ENCODE data around the gene JAG2.

Gene JAG2

DNA sequence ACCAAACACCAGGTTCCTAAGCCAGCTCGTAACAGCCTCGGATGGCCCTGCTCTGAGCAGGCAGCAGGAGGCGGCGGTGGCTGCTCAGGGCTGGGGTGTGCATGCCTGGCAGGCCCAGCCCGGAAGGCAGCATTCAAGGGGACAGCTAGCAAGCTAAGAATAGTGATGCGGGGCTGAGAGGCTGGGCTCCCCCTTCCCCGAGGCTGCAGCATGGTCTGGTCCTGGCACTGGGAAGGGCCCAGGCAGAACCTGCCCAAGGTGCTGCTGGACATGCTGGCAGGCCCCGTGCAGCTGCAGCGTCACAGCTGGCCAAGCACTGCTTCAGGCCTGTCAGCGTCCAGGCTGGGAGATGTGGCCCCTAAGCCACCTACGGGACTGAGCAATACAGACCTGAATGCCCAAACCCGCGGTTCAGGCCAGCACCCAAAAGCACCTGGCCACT lies 38.9 kb upstream of the JAG2 start:
- H3K4me1 ChIP-seq (ENCODE audit: control insufficient read depth, insufficient read depth, low read length), result no peaks in the 10 kb centered on the region
- POLR2A ChIA-PET, result interaction anchor here (0.9 kb wide), 1 partner anchor 93 kb away, joined by 3 read pairs; the partner anchor contains the start of gene BRF1

DNA sequence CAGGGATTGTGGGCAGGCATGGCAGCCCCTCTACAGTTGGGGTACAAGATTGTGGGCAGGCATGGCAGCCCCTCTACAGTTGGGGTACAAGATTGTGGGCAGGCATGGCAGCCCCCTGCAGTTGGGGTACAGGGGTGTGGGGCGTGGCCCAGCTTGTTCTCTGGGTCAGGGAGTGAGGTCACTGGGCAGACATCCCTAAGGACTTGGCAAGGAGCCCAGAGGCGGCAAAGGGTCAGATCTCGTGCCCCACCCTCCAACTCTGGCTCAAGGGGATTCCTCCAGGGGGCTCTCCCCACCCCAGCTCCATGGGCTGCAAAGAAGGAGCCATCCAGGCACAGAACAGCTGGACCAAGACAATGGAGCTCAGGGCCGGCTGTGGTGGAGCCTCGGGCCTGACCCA lies 38.3 kb upstream of the JAG2 start:
- Histone ChIP-seq H3K36me3 (ENCODE audit: control insufficient read depth in 2 of 2, insufficient read depth in 1 of 2, low read length in 2 of 2) (peaks cover 0 to 10% of the 10 kb centered on the region in 2 experiments; a peak in 1 of 3 replicates), H3K27ac (ENCODE audit: extremely low read depth, low read depth, low read length) (no peak overlapping the region), H3K4me1 (ENCODE audit: control insufficient read depth, insufficient read depth, low read length) (no peaks in the 10 kb centered on the region), H3K9me3 (ENCODE audit: control insufficient read depth, insufficient read depth, low read depth, low read length) (no peaks in the 10 kb centered on the region), H3K4me3 (ENCODE audit: low read depth, low read length) (no peak overlapping the region)
- POLR2A ChIA-PET, result interaction anchor here (0.9 kb wide), 1 partner anchor 94 kb away, joined by 3 read pairs; the partner anchor contains the start of gene BRF1
- CTCF ChIA-PET, result interaction anchor here (0.6 to 1.4 kb wide), 2 partner anchors 136 to 141 kb away, joined by 3 to 4 read pairs; no protein-coding TSS in a partner anchor
- TF ChIP-seq ZNF747 (tag by site-specific recombination; IDR thresholded peaks at IDR 0.05), result no peak
- peak; percentile 72; the same call in 1 of the 2 replicates for TF ChIP-seq ZBTB10 (tag by site-specific recombination; IDR thresholded peaks at IDR 0.05)
- TF ChIP-seq, protein P1, sequence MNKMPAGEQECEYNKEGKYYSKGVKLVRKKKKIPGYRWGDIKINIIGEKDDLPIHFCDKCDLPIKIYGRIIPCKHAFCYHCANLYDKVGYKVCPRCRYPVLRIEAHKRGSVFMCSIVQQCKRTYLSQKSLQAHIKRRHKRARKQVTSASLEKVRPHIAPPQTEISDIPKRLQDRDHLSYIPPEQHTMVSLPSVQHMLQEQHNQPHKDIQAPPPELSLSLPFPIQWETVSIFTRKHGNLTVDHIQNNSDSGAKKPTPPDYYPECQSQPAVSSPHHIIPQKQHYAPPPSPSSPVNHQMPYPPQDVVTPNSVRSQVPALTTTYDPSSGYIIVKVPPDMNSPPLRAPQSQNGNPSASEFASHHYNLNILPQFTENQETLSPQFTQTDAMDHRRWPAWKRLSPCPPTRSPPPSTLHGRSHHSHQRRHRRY (tag by site-specific recombination; IDR thresholded peaks at IDR 0.05), result no peak
- peak; percentile 16; the same call in 1 of the 2 replicates for TF ChIP-seq KLF1 (tag by site-specific recombination; IDR thresholded peaks at IDR 0.05)
- 0 out of 2 replicates have a peak, but pooled peaks have one; percentile 15 for TF ChIP-seq ZBTB8A (tag by site-specific recombination; IDR thresholded peaks at IDR 0.05)
- TF ChIP-seq HIC1 (tag by site-specific recombination; IDR thresholded peaks at IDR 0.05), result 0 out of 2 replicates have a peak, but pooled peaks have one; percentile 37
- TF ChIP-seq KLF8 (tag by site-specific recombination; IDR thresholded peaks at IDR 0.05), result 0 out of 2 replicates have a peak, but pooled peaks have one; percentile 25

More for the DNA sequence above, 38.9 kb upstream of the JAG2 start:
- Histone ChIP-seq H3K4me3 (ENCODE audit: low read depth, low read length) (no peak overlapping the region), H3K36me3 (ENCODE audit: control insufficient read depth in 2 of 2, insufficient read depth in 1 of 2, low read length in 2 of 2) (peaks cover 0 to 16% of the 10 kb centered on the region in 2 experiments; a peak in 1 of 3 replicates), H3K27ac (ENCODE audit: extremely low read depth, low read depth, low read length) (no peak overlapping the region), H3K9me3 (ENCODE audit: control insufficient read depth, insufficient read depth, low read depth, low read length) (no peaks in the 10 kb centered on the region)
- TF ChIP-seq ZFP37 (tag by site-specific recombination; IDR thresholded peaks at IDR 0.05), result no peak
- TF ChIP-seq ZNF324 (tag by site-specific recombination; IDR thresholded peaks at IDR 0.05), result no peak
- TF ChIP-seq, protein P2, sequence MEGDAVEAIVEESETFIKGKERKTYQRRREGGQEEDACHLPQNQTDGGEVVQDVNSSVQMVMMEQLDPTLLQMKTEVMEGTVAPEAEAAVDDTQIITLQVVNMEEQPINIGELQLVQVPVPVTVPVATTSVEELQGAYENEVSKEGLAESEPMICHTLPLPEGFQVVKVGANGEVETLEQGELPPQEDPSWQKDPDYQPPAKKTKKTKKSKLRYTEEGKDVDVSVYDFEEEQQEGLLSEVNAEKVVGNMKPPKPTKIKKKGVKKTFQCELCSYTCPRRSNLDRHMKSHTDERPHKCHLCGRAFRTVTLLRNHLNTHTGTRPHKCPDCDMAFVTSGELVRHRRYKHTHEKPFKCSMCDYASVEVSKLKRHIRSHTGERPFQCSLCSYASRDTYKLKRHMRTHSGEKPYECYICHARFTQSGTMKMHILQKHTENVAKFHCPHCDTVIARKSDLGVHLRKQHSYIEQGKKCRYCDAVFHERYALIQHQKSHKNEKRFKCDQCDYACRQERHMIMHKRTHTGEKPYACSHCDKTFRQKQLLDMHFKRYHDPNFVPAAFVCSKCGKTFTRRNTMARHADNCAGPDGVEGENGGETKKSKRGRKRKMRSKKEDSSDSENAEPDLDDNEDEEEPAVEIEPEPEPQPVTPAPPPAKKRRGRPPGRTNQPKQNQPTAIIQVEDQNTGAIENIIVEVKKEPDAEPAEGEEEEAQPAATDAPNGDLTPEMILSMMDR (tag by site-specific recombination; IDR thresholded peaks at IDR 0.05), result peak; percentile 6; the same call in 1 of the 2 replicates
- TF ChIP-seq ZNF10 (tag by site-specific recombination; IDR thresholded peaks at IDR 0.05), result no peak
- TF ChIP-seq, protein P3, sequence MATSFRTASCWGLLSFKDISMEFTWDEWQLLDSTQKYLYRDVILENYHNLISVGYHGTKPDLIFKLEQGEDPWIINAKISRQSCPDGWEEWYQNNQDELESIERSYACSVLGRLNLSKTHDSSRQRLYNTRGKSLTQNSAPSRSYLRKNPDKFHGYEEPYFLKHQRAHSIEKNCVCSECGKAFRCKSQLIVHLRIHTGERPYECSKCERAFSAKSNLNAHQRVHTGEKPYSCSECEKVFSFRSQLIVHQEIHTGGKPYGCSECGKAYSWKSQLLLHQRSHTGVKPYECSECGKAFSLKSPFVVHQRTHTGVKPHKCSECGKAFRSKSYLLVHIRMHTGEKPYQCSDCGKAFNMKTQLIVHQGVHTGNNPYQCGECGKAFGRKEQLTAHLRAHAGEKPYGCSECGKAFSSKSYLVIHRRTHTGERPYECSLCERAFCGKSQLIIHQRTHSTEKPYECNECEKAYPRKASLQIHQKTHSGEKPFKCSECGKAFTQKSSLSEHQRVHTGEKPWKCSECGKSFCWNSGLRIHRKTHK (tag by site-specific recombination; IDR thresholded peaks at IDR 0.05), result no peak
- TF ChIP-seq ZNF394 (tag by site-specific recombination; IDR thresholded peaks at IDR 0.05; ENCODE audit: borderline replicate concordance), result no peak
- TF ChIP-seq ZNF600 (tag by site-specific recombination; IDR thresholded peaks at IDR 0.05), result peak; percentile 70
- TF ChIP-seq ZNF341 (tag by site-specific recombination; IDR thresholded peaks at IDR 0.05; ENCODE audit: low read depth), result peak; percentile 47; the same call in 1 of the 2 replicates
- peak; percentile 91 for TF ChIP-seq PRDM10 (tag by site-specific recombination; IDR thresholded peaks at IDR 0.05)
- TF ChIP-seq ZNF776 (tag by site-specific recombination; IDR thresholded peaks at IDR 0.05; ENCODE audit: borderline replicate concordance), result no peak
- TF ChIP-seq ZNF426 (tag by site-specific recombination; IDR thresholded peaks at IDR 0.05), result no peak
- TF ChIP-seq ZNF549 (tag by site-specific recombination; IDR thresholded peaks at IDR 0.05), result no peak
- CTCF ChIA-PET, result interaction anchor here (0.7 to 2.4 kb wide), 3 partner anchors 35 to 144 kb away, joined by 3 to 9 read pairs (median 5); no protein-coding TSS in a partner anchor
